ENCODE data around the gene GRB7. TPM values are rescaled to one million over a fixed set of nuclear protein-coding genes. Genes with fewer than 3 reads are reported as not detected.
"Not testable (repeated sequence)": the region's sequence is repeated elsewhere in the genome, so short reads cannot be mapped to it uniquely, and the experiment has no call there.

GRB7 gene
- 2.1 TPM for polyA plus RNA-seq (2013, experiment 1 of 2)
- 1.8 TPM for polyA plus RNA-seq (2013, experiment 2 of 2)

GRCh38 chr17:39737760-39738567, at the start of gene GRB7:
GRB7 (plus strand) TSS chr17:39737938; CDS start chr17:39742302, 4,364 bp downstream.
- H3K9me3 ChIP-seq (ENCODE audit: control insufficient read depth, low read length): no peaks in the 10 kb centered on the region
- H3K36me3 ChIP-seq (ENCODE audit: control insufficient read depth, insufficient read depth, low read length): no peaks in the 10 kb centered on the region
- peaks cover 22% of the 10 kb centered on the region for H3K4me1 ChIP-seq (ENCODE audit: control insufficient read depth, insufficient read depth, low read length, poor library complexity, severe bottlenecking)
- WGBS, 2 experiments (ENCODE audit: insufficient coverage in 2 of 2): 11 to 16% methylated on average over 18 to 22 of the region's 34 CpGs
- no peak within 1 kb of the TSS for H3K27ac ChIP-seq (ENCODE audit: low read depth, low read length, severe bottlenecking)
- H3K4me3 ChIP-seq (ENCODE audit: extremely low read depth, insufficient read depth, low read length, poor library complexity, severe bottlenecking): peak within 1 kb of the TSS; percentile 19

- Histone ChIP-seq H3K9me3 (ENCODE audit: control insufficient read depth, low read length) (peaks cover 3% of the 10 kb centered on the region), H3K36me3 (ENCODE audit: control insufficient read depth, insufficient read depth, low read length) (no peaks in the 10 kb centered on the region), H3K4me1 (ENCODE audit: control insufficient read depth, insufficient read depth, low read length, poor library complexity, severe bottlenecking) (peaks cover 10% of the 10 kb centered on the region), H3K4me3 (ENCODE audit: extremely low read depth, insufficient read depth, low read length, poor library complexity, severe bottlenecking) (peak overlapping the region; percentile 48), H3K27ac (ENCODE audit: low read depth, low read length, severe bottlenecking) (peak overlapping the region; percentile 78)
- WGBS, 2 experiments (ENCODE audit: insufficient coverage in 2 of 2): 28 to 34% methylated on average over 3 to 4 of the region's 6 CpGs
Measured at GRCh38 chr17:39688475-39688835, 49.3 kb upstream of the GRB7 start.

- WGBS, 2 experiments (ENCODE audit: insufficient coverage in 2 of 2): 50% methylated on average over 1 of the region's 3 CpGs; no CpG with 5 or more reads in 1 of the 2 experiments
- H3K4me1 ChIP-seq (ENCODE audit: control insufficient read depth, insufficient read depth, low read length, poor library complexity, severe bottlenecking): peaks cover 10% of the 10 kb centered on the region
- H3K9me3 ChIP-seq (ENCODE audit: control insufficient read depth, low read length): peaks cover 3% of the 10 kb centered on the region
- no peak overlapping the region for H3K27ac ChIP-seq (ENCODE audit: low read depth, low read length, severe bottlenecking)
- peak overlapping the region; percentile 48 for H3K4me3 ChIP-seq (ENCODE audit: extremely low read depth, insufficient read depth, low read length, poor library complexity, severe bottlenecking)
- no peaks in the 10 kb centered on the region for H3K36me3 ChIP-seq (ENCODE audit: control insufficient read depth, insufficient read depth, low read length)
Measured at GRCh38 chr17:39688945-39689344, 48.8 kb upstream of the GRB7 start.

- Histone ChIP-seq H3K27ac (ENCODE audit: low read depth, low read length, severe bottlenecking) (peak overlapping the region; percentile 89), H3K4me3 (ENCODE audit: extremely low read depth, insufficient read depth, low read length, poor library complexity, severe bottlenecking) (no peak overlapping the region), H3K9me3 (ENCODE audit: control insufficient read depth, low read length) (no peaks in the 10 kb centered on the region), H3K36me3 (ENCODE audit: control insufficient read depth, insufficient read depth, low read length) (no peaks in the 10 kb centered on the region), H3K4me1 (ENCODE audit: control insufficient read depth, insufficient read depth, low read length, poor library complexity, severe bottlenecking) (peaks cover 22% of the 10 kb centered on the region)
- WGBS, 2 experiments (ENCODE audit: insufficient coverage in 2 of 2): 87 to 100% methylated on average over 3 to 5 of the region's 5 CpGs
Measured at GRCh38 chr17:39694593-39694992, 43.1 kb upstream of the GRB7 start.

- no peak overlapping the region for H3K4me3 ChIP-seq (ENCODE audit: extremely low read depth, insufficient read depth, low read length, poor library complexity, severe bottlenecking)
- H3K4me1 ChIP-seq (ENCODE audit: control insufficient read depth, insufficient read depth, low read length, poor library complexity, severe bottlenecking): peaks cover 23% of the 10 kb centered on the region
- WGBS, 2 experiments (ENCODE audit: insufficient coverage in 2 of 2): 57 to 82% methylated on average over 2 of the region's 2 CpGs
- H3K9me3 ChIP-seq (ENCODE audit: control insufficient read depth, low read length): no peaks in the 10 kb centered on the region
- H3K27ac ChIP-seq (ENCODE audit: low read depth, low read length, severe bottlenecking): peak overlapping the region; percentile 89
- no peaks in the 10 kb centered on the region for H3K36me3 ChIP-seq (ENCODE audit: control insufficient read depth, insufficient read depth, low read length)
Measured at GRCh38 chr17:39695089-39695474, 42.7 kb upstream of the GRB7 start.

- H3K4me3 ChIP-seq (ENCODE audit: extremely low read depth, insufficient read depth, low read length, poor library complexity, severe bottlenecking): no peak overlapping the region
- no peaks in the 10 kb centered on the region for H3K36me3 ChIP-seq (ENCODE audit: control insufficient read depth, insufficient read depth, low read length)
- H3K4me1 ChIP-seq (ENCODE audit: control insufficient read depth, insufficient read depth, low read length, poor library complexity, severe bottlenecking): peaks cover 32% of the 10 kb centered on the region
- H3K27ac ChIP-seq (ENCODE audit: low read depth, low read length, severe bottlenecking): no peak overlapping the region
- H3K9me3 ChIP-seq (ENCODE audit: control insufficient read depth, low read length): no peaks in the 10 kb centered on the region
- WGBS, 2 experiments (ENCODE audit: insufficient coverage in 2 of 2): 66 to 75% methylated on average over 2 to 3 of the region's 6 CpGs
Measured at GRCh38 chr17:39696731-39697130, 41.0 kb upstream of the GRB7 start.

- Histone ChIP-seq H3K9me3 (ENCODE audit: control insufficient read depth, low read length) (no peaks in the 10 kb centered on the region), H3K4me3 (ENCODE audit: extremely low read depth, insufficient read depth, low read length, poor library complexity, severe bottlenecking) (no peak overlapping the region), H3K4me1 (ENCODE audit: control insufficient read depth, insufficient read depth, low read length, poor library complexity, severe bottlenecking) (peaks cover 32% of the 10 kb centered on the region), H3K36me3 (ENCODE audit: control insufficient read depth, insufficient read depth, low read length) (no peaks in the 10 kb centered on the region), H3K27ac (ENCODE audit: low read depth, low read length, severe bottlenecking) (no peak overlapping the region)
- 88 to 95% methylated on average over 3 of the region's 5 CpGs for WGBS, 2 experiments (ENCODE audit: insufficient coverage in 2 of 2)
Measured at GRCh38 chr17:39697961-39698360, 39.8 kb upstream of the GRB7 start.

- H3K36me3 ChIP-seq (ENCODE audit: control insufficient read depth, insufficient read depth, low read length); H3K9me3 ChIP-seq (ENCODE audit: control insufficient read depth, low read length): not testable (repeated sequence)
- Histone ChIP-seq H3K4me3 (ENCODE audit: extremely low read depth, insufficient read depth, low read length, poor library complexity, severe bottlenecking) (peak overlapping the region; percentile 81), H3K27ac (ENCODE audit: low read depth, low read length, severe bottlenecking) (peak overlapping the region; percentile 41), H3K4me1 (ENCODE audit: control insufficient read depth, insufficient read depth, low read length, poor library complexity, severe bottlenecking) (peaks cover 32% of the 10 kb centered on the region)
- 49 to 54% methylated on average over 5 to 7 of the region's 11 CpGs for WGBS, 2 experiments (ENCODE audit: insufficient coverage in 2 of 2)
Measured at GRCh38 chr17:39699157-39699817, 38.5 kb upstream of the GRB7 start.

GRCh38 chr17:39699818-39700147, 38.0 kb upstream of the GRB7 start, which contains the start of gene ERBB2:
ERBB2 (plus strand) TSS chr17:39700064; CDS start chr17:39700239, 175 bp downstream.
- Histone ChIP-seq H3K36me3 (ENCODE audit: control insufficient read depth, insufficient read depth, low read length) (peaks cover 5% of the 10 kb centered on the region), H3K4me3 (ENCODE audit: extremely low read depth, insufficient read depth, low read length, poor library complexity, severe bottlenecking) (peak within 1 kb of the TSS; percentile 81), H3K27ac (ENCODE audit: low read depth, low read length, severe bottlenecking) (peak within 1 kb of the TSS; percentile 41), H3K4me1 (ENCODE audit: control insufficient read depth, insufficient read depth, low read length, poor library complexity, severe bottlenecking) (peaks cover 27% of the 10 kb centered on the region), H3K9me3 (ENCODE audit: control insufficient read depth, low read length) (no peaks in the 10 kb centered on the region)
- whole genome bisulfite sequencing, 2 experiments (ENCODE audit: insufficient coverage in 2 of 2): 0% methylated on average over 7 to 18 of the region's 20 CpGs

GRCh38 chr17:39700148-39700987, 37.4 kb upstream of the GRB7 start:
- Histone ChIP-seq H3K9me3 (ENCODE audit: control insufficient read depth, low read length) (no peaks in the 10 kb centered on the region), H3K27ac (ENCODE audit: low read depth, low read length, severe bottlenecking) (peak overlapping the region; percentile 41), H3K4me3 (ENCODE audit: extremely low read depth, insufficient read depth, low read length, poor library complexity, severe bottlenecking) (peak overlapping the region; percentile 81), H3K36me3 (ENCODE audit: control insufficient read depth, insufficient read depth, low read length) (peaks cover 5% of the 10 kb centered on the region), H3K4me1 (ENCODE audit: control insufficient read depth, insufficient read depth, low read length, poor library complexity, severe bottlenecking) (peaks cover 21% of the 10 kb centered on the region)
- 0 to 1% methylated on average over 42 to 46 of the region's 57 CpGs for WGBS, 2 experiments (ENCODE audit: insufficient coverage in 2 of 2)
